ENCODE measurements around the gene C2orf69. TPM values are rescaled to one million over a fixed set of nuclear protein-coding genes. Genes with fewer than 3 reads are reported as not detected.
A peak's percentile ranks its signal among the peaks of the same experiment; 100 is the strongest.

Gene C2orf69
- total RNA-seq, 4 donors from 2014 or later = 10.9 to 15.5 (median 11.7) TPM

- no peak for TF ChIP-seq EP300 (IDR thresholded peaks at IDR 0.05)
- peak in 1 of 2 donors; percentile 34 for TF ChIP-seq POLR2A (IDR thresholded peaks at IDR 0.05)
- TF ChIP-seq CTCF (IDR thresholded peaks at IDR 0.05) = peak in 1 of 2 donors; percentile 28
- peak in 2 of 3 donors; percentile 30 to 62 for TF ChIP-seq POLR2AphosphoS5 (IDR thresholded peaks at IDR 0.05)
- Histone ChIP-seq H3K27me3 (no peaks in the 10 kb centered on the region), H3K4me1 (peaks cover 35% of the 10 kb centered on the region), H3K27ac (peak within 1 kb of the TSS; percentile 95), H3K9me3 (no peaks in the 10 kb centered on the region), H3K4me3 (peak within 1 kb of the TSS; percentile 85), H3K36me3 (peaks cover 16% of the 10 kb centered on the region)
- WGBS = under 1% methylated on average over 39 of the region's 64 CpGs
- peak; percentile 87 to 90 for DNase-seq (ENCODE audit: low spot score in 2 of 2)
These were observed 44.4 kb downstream of the C2orf69 start, which contains the start of the genes MAIP1 and TYW5 for GRCh38 chr2:199955339-199956061. Gene MAIP1, plus strand, starts transcription at chr2:199955582. Its CDS starts 217 bp downstream, at chr2:199955799. Gene TYW5, minus strand, starts transcription at chr2:199955491. Its CDS starts 21 bp downstream, at chr2:199955470.

GRCh38 chr2:199956062-199956380 is 44.9 kb downstream of the C2orf69 start:
- no peaks in the 10 kb centered on the region for H3K9me3 ChIP-seq
- peak overlapping the region; percentile 85 for H3K4me3 ChIP-seq
- 0% methylated on average over 8 of the region's 10 CpGs for WGBS
- TF ChIP-seq POLR2A (IDR thresholded peaks at IDR 0.05) (no peak), CTCF (IDR thresholded peaks at IDR 0.05) (no peak), POLR2AphosphoS5 (IDR thresholded peaks at IDR 0.05) (no peak), EP300 (IDR thresholded peaks at IDR 0.05) (no peak)
- H3K4me1 ChIP-seq = peaks cover 35% of the 10 kb centered on the region
- no peak for DNase-seq (ENCODE audit: low spot score in 2 of 2)
- H3K36me3 ChIP-seq = peaks cover 21% of the 10 kb centered on the region
- H3K27ac ChIP-seq = peak overlapping the region; percentile 95
- H3K27me3 ChIP-seq = no peaks in the 10 kb centered on the region

- H3K9me3 ChIP-seq = no peaks in the 10 kb centered on the region
- WGBS = 90% methylated on average over 4 of the region's 4 CpGs
- TF ChIP-seq CTCF (IDR thresholded peaks at IDR 0.05) = no peak
- no peak for TF ChIP-seq EP300 (IDR thresholded peaks at IDR 0.05)
- TF ChIP-seq POLR2AphosphoS5 (IDR thresholded peaks at IDR 0.05) = no peak
- no peak for TF ChIP-seq POLR2A (IDR thresholded peaks at IDR 0.05)
- H3K4me1 ChIP-seq = peaks cover 32% of the 10 kb centered on the region
- H3K27ac ChIP-seq = no peak overlapping the region
- H3K27me3 ChIP-seq = no peaks in the 10 kb centered on the region
- no peak overlapping the region for H3K4me3 ChIP-seq
- DNase-seq (ENCODE audit: low spot score in 2 of 2) = no peak
- H3K36me3 ChIP-seq = peaks cover 35% of the 10 kb centered on the region
These were observed 46.9 kb downstream of the C2orf69 start for GRCh38 chr2:199958014-199958413.

- TF ChIP-seq CTCF (IDR thresholded peaks at IDR 0.05) (no peak), POLR2AphosphoS5 (IDR thresholded peaks at IDR 0.05) (no peak), POLR2A (IDR thresholded peaks at IDR 0.05) (no peak), EP300 (IDR thresholded peaks at IDR 0.05) (no peak)
- peaks cover 71% of the 10 kb centered on the region for H3K36me3 ChIP-seq
These were observed 51.1 kb downstream of the C2orf69 start for GRCh38 chr2:199962203-199962602.

GRCh38 chr2:199966405-199966804 is 55.3 kb downstream of the C2orf69 start:
- no peak overlapping the region for H3K4me3 ChIP-seq
- no peak for TF ChIP-seq POLR2AphosphoS5 (IDR thresholded peaks at IDR 0.05)
- no peak for TF ChIP-seq EP300 (IDR thresholded peaks at IDR 0.05)
- TF ChIP-seq CTCF (IDR thresholded peaks at IDR 0.05) = no peak
- TF ChIP-seq POLR2A (IDR thresholded peaks at IDR 0.05) = no peak
- no peaks in the 10 kb centered on the region for H3K9me3 ChIP-seq
- DNase-seq (ENCODE audit: low spot score in 2 of 2) = no peak
- peaks cover 64% of the 10 kb centered on the region for H3K36me3 ChIP-seq
- H3K27ac ChIP-seq = no peak overlapping the region
- H3K27me3 ChIP-seq = no peaks in the 10 kb centered on the region
- WGBS = 80% methylated on average over 2 of the region's 2 CpGs
- H3K4me1 ChIP-seq = no peaks in the 10 kb centered on the region

More at GRCh38 chr2:199962203-199962602, 51.1 kb downstream of the C2orf69 start:
- no peak overlapping the region for H3K4me3 ChIP-seq
- DNase-seq (ENCODE audit: low spot score in 2 of 2) = no peak
- no peaks in the 10 kb centered on the region for H3K27me3 ChIP-seq
- H3K27ac ChIP-seq = no peak overlapping the region
- H3K9me3 ChIP-seq = no peaks in the 10 kb centered on the region
- peaks cover 9% of the 10 kb centered on the region for H3K4me1 ChIP-seq
- WGBS = 90% methylated on average over 2 of the region's 2 CpGs

All from suprapubic skin (tissue), 4 donors.